Ectodermal cell (in vitro differentiated cells): ENCODE data around the gene STEAP4.
"Not testable (repeated sequence)": the region's sequence is repeated elsewhere in the genome, so short reads cannot be mapped to it uniquely, and the experiment has no call there.

Experiments
- H3K27ac ChIP-seq: 2 replicates; pipeline ENCODE4 v1.7.0; 2013; ENCODE audit warnings: mild to moderate bottlenecking, low read depth, low read length; ENCODE audit not compliant: insufficient read depth, poor library complexity, severe bottlenecking
- H3K27me3 ChIP-seq: 2 replicates; pipeline ENCODE4 v1.7.0; 2013; ENCODE audit warnings: mild to moderate bottlenecking, low read length; ENCODE audit not compliant: insufficient read depth, control insufficient read depth, poor library complexity, severe bottlenecking
- H3K36me3 ChIP-seq: one replicate; pipeline ENCODE4 v1.7.0; 2013; ENCODE audit warnings: low read length; ENCODE audit not compliant: control insufficient read depth, insufficient read depth
- H3K4me1 ChIP-seq: one replicate; pipeline ENCODE4 v1.7.0; 2013; ENCODE audit warnings: low read length; ENCODE audit not compliant: control insufficient read depth, insufficient read depth
- H3K4me3 ChIP-seq: 2 replicates; pipeline ENCODE4 v1.7.0; 2013; ENCODE audit warnings: low read depth, low read length, control low read depth; ENCODE audit not compliant: insufficient read depth
- H3K9me3 ChIP-seq: 2 replicates; pipeline ENCODE4 v1.7.0; 2013; ENCODE audit warnings: mild to moderate bottlenecking, low read length, moderate library complexity; ENCODE audit not compliant: control insufficient read depth
- WGBS, 2 experiments: methylation state at CpG; one replicate each; pipeline ENCODE4 v1.1.7; 2013; ENCODE audit warnings: missing lambda C conversion rate in 2 of 2; 5-methylcytosine and 5-hydroxymethylcytosine counted together

The STEAP4 gene

GRCh38 chr7:88278881-88279280 lies 27.8 kb downstream of the STEAP4 start:
- 89 to 100% methylated on average over 1 of the region's 1 CpG for WGBS, 2 experiments

GRCh38 chr7:88276605-88277153 lies 30.0 kb downstream of the STEAP4 start:
- Histone ChIP-seq H3K27ac (no peak overlapping the region), H3K4me3 (no peak overlapping the region), H3K27me3 (no peaks in the 10 kb centered on the region), H3K4me1 (no peaks in the 10 kb centered on the region), H3K36me3 (no peaks in the 10 kb centered on the region), H3K9me3 (no peaks in the 10 kb centered on the region)
- 91 to 97% methylated on average over 2 to 3 of the region's 3 CpGs for WGBS, 2 experiments

More at GRCh38 chr7:88278881-88279280, 27.8 kb downstream of the STEAP4 start:
- Histone ChIP-seq H3K4me3 (no peak overlapping the region), H3K4me1 (no peaks in the 10 kb centered on the region), H3K9me3 (no peaks in the 10 kb centered on the region), H3K36me3 (no peaks in the 10 kb centered on the region), H3K27ac (no peak overlapping the region), H3K27me3 (no peaks in the 10 kb centered on the region)

DNA sequence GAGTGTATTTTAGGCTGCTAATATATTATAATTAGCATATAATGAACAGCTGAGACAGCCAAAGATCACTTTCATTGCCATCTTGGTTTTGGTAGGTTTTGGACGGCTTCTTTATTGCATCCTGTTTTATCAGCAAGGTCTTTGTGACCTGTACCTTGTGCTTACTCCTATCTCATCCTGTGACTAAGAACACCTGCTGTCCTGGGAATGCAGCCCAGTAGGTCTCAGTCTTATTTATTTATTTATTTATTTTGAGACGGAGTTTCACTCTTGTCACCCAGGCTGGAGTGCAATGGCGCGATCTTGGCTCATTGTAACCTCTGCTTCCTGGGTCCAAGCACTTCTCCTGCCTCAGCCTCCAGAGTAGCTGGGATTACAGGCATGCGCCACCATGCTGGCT lies 31.8 kb downstream of the STEAP4 start:
- H3K4me1 ChIP-seq, H3K36me3 ChIP-seq, H3K27me3 ChIP-seq, H3K4me3 ChIP-seq, H3K27ac ChIP-seq, H3K9me3 ChIP-seq: not testable (repeated sequence)
- WGBS, 2 experiments: 82 to 89% methylated on average over 5 of the region's 5 CpGs

DNA sequence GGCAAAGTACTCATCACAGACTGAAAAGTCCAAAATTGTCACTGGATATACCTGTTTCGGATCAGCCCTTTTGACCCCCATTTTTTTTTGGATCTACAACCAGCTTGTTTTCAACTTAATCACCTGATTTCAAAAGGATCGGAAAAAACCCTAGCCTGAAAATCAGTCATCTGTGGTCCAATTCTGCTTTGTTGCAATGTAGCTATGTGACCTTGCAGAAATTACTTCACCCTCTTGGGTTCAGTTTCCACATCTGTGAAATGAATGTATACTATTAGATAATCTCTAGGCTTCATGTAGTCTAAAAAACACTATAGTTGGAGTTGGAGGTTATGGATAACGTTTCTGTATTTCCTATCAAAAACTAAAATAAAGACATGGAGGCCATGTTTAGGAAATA lies 37.1 kb downstream of the STEAP4 start:
- no peaks in the 10 kb centered on the region for H3K4me1 ChIP-seq
- no peak overlapping the region for H3K4me3 ChIP-seq
- no peaks in the 10 kb centered on the region for H3K36me3 ChIP-seq
- H3K9me3 ChIP-seq: no peaks in the 10 kb centered on the region
- no peak overlapping the region for H3K27ac ChIP-seq
- WGBS, 2 experiments: 90 to 94% methylated on average over 2 to 3 of the region's 3 CpGs
- no peaks in the 10 kb centered on the region for H3K27me3 ChIP-seq

- Histone ChIP-seq H3K27ac (no peak overlapping the region), H3K9me3 (no peaks in the 10 kb centered on the region), H3K4me1 (no peaks in the 10 kb centered on the region), H3K4me3 (no peak overlapping the region), H3K36me3 (no peaks in the 10 kb centered on the region), H3K27me3 (no peaks in the 10 kb centered on the region)
- WGBS, 2 experiments: 85 to 93% methylated on average over 2 of the region's 2 CpGs
Observed at GRCh38 chr7:88268858-88269257, 37.8 kb downstream of the STEAP4 start.

GRCh38 chr7:88268051-88268450 lies 38.6 kb downstream of the STEAP4 start:
- H3K4me1 ChIP-seq: no peaks in the 10 kb centered on the region
- H3K36me3 ChIP-seq: no peaks in the 10 kb centered on the region
- no peak overlapping the region for H3K4me3 ChIP-seq
- no peaks in the 10 kb centered on the region for H3K9me3 ChIP-seq
- H3K27ac ChIP-seq: no peak overlapping the region
- 75 to 91% methylated on average over 2 of the region's 2 CpGs for WGBS, 2 experiments
- no peaks in the 10 kb centered on the region for H3K27me3 ChIP-seq

DNA sequence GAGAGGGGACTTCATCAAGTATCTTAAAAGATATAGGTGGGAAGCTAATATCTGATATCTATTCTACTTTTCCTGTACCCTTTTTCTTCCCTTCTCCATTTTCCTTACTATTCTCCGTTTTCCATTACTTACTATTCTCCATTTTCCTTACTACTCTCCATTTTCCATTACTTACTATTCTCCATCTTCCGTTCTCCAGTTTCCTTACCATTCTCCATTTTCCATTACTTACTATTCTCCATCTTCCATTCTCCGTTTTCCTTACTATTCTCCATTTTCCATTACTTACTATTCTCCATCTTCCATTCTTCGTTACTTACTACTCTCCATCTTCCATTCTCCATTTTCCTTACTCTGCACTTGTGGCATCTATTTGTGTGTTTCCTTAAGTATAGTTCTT lies 39.3 kb downstream of the STEAP4 start:
- H3K27ac ChIP-seq: no peak overlapping the region
- no peaks in the 10 kb centered on the region for H3K27me3 ChIP-seq
- H3K4me1 ChIP-seq: no peaks in the 10 kb centered on the region
- H3K36me3 ChIP-seq: no peaks in the 10 kb centered on the region
- WGBS, 2 experiments: 88 to 93% methylated on average over 4 of the region's 4 CpGs
- no peak overlapping the region for H3K4me3 ChIP-seq
- H3K9me3 ChIP-seq: no peaks in the 10 kb centered on the region

- H3K9me3 ChIP-seq, H3K27me3 ChIP-seq, H3K27ac ChIP-seq, H3K36me3 ChIP-seq, H3K4me1 ChIP-seq, H3K4me3 ChIP-seq: not testable (repeated sequence)
- 90 to 91% methylated on average over 3 of the region's 3 CpGs for WGBS, 2 experiments
Observed at GRCh38 chr7:88264987-88265386, 41.7 kb downstream of the STEAP4 start.

GRCh38 chr7:88262562-88262961 lies 44.1 kb downstream of the STEAP4 start:
- 92 to 94% methylated on average over 4 of the region's 4 CpGs for WGBS, 2 experiments
- H3K4me3 ChIP-seq: no peak overlapping the region
- no peaks in the 10 kb centered on the region for H3K27me3 ChIP-seq
- no peaks in the 10 kb centered on the region for H3K36me3 ChIP-seq
- H3K4me1 ChIP-seq: no peaks in the 10 kb centered on the region
- no peak overlapping the region for H3K27ac ChIP-seq
- H3K9me3 ChIP-seq: no peaks in the 10 kb centered on the region

GRCh38 chr7:88260719-88261118 lies 46.0 kb downstream of the STEAP4 start:
- Histone ChIP-seq H3K4me1 (no peaks in the 10 kb centered on the region), H3K9me3 (no peaks in the 10 kb centered on the region), H3K27me3 (no peaks in the 10 kb centered on the region), H3K27ac (no peak overlapping the region), H3K36me3 (no peaks in the 10 kb centered on the region), H3K4me3 (no peak overlapping the region)
- WGBS, 2 experiments: 100% methylated on average over 1 of the region's 1 CpG
